Mucosa of stomach (tissue), 1 donor: ENCODE measurements around the gene BAG3.

Source experiments
- H3K27me3 ChIP-seq: one replicate; pipeline ENCODE4 v1.7.0; 2013; ENCODE audit warnings: mild to moderate bottlenecking, low read length; ENCODE audit not compliant: control insufficient read depth, insufficient read depth
- H3K36me3 ChIP-seq: one replicate; pipeline ENCODE4 v1.7.0; 2013; ENCODE audit warnings: low read length; ENCODE audit not compliant: control insufficient read depth, insufficient read depth
- H3K4me1 ChIP-seq: one replicate; pipeline ENCODE4 v1.7.0; 2013; ENCODE audit warnings: mild to moderate bottlenecking, low read length; ENCODE audit not compliant: control insufficient read depth, insufficient read depth
- H3K4me3 ChIP-seq: one replicate; pipeline ENCODE4 v1.7.0; 2013; ENCODE audit warnings: low read length
- H3K9ac ChIP-seq: one replicate; pipeline ENCODE4 v1.7.0; 2013; ENCODE audit warnings: mild to moderate bottlenecking, low read length, moderate library complexity
- H3K9me3 ChIP-seq: one replicate; pipeline ENCODE4 v1.7.0; 2013; ENCODE audit warnings: mild to moderate bottlenecking, low read length, moderate library complexity; ENCODE audit not compliant: control insufficient read depth
- donor health status: Pancreatic carcinoma.

BAG3 gene

GRCh38 chr10:119671381-119671780 lies 20.2 kb downstream of the BAG3 start:
- H3K36me3 ChIP-seq = no peaks in the 10 kb centered on the region

GRCh38 chr10:119672291-119672690 lies 21.1 kb downstream of the BAG3 start:
- Histone ChIP-seq H3K27me3 (no peaks in the 10 kb centered on the region), H3K4me1 (peaks cover 13% of the 10 kb centered on the region), H3K9me3 (no peaks in the 10 kb centered on the region), H3K4me3 (no peak overlapping the region), H3K9ac (no peak overlapping the region), H3K36me3 (no peaks in the 10 kb centered on the region)

More at GRCh38 chr10:119671381-119671780, 20.2 kb downstream of the BAG3 start:
- H3K27me3 ChIP-seq = no peaks in the 10 kb centered on the region
- H3K4me3 ChIP-seq = no peak overlapping the region
- H3K4me1 ChIP-seq = peaks cover 16% of the 10 kb centered on the region
- H3K9ac ChIP-seq = no peak overlapping the region
- no peaks in the 10 kb centered on the region for H3K9me3 ChIP-seq

GRCh38 chr10:119673271-119673670 lies 22.1 kb downstream of the BAG3 start:
- no peaks in the 10 kb centered on the region for H3K36me3 ChIP-seq
- peaks cover 4% of the 10 kb centered on the region for H3K4me1 ChIP-seq
- H3K4me3 ChIP-seq = no peak overlapping the region
- H3K9ac ChIP-seq = no peak overlapping the region
- no peaks in the 10 kb centered on the region for H3K9me3 ChIP-seq
- no peaks in the 10 kb centered on the region for H3K27me3 ChIP-seq

GRCh38 chr10:119675483-119676170 lies 24.4 kb downstream of the BAG3 start:
- Histone ChIP-seq H3K36me3 (no peaks in the 10 kb centered on the region), H3K4me3 (no peak overlapping the region), H3K9ac (no peak overlapping the region), H3K4me1 (no peaks in the 10 kb centered on the region), H3K27me3 (no peaks in the 10 kb centered on the region), H3K9me3 (no peaks in the 10 kb centered on the region)

GRCh38 chr10:119677126-119677525 lies 25.9 kb downstream of the BAG3 start:
- no peak overlapping the region for H3K4me3 ChIP-seq
- no peaks in the 10 kb centered on the region for H3K9me3 ChIP-seq
- no peaks in the 10 kb centered on the region for H3K27me3 ChIP-seq
- H3K4me1 ChIP-seq = no peaks in the 10 kb centered on the region
- H3K36me3 ChIP-seq = no peaks in the 10 kb centered on the region
- no peak overlapping the region for H3K9ac ChIP-seq

GRCh38 chr10:119677904-119678755 lies 26.9 kb downstream of the BAG3 start:
- Histone ChIP-seq H3K9ac (no peak overlapping the region), H3K27me3 (no peaks in the 10 kb centered on the region), H3K36me3 (no peaks in the 10 kb centered on the region), H3K9me3 (no peaks in the 10 kb centered on the region), H3K4me1 (no peaks in the 10 kb centered on the region), H3K4me3 (no peak overlapping the region)

- no peak overlapping the region for H3K4me3 ChIP-seq
- H3K9me3 ChIP-seq = no peaks in the 10 kb centered on the region
- no peaks in the 10 kb centered on the region for H3K4me1 ChIP-seq
- no peak overlapping the region for H3K9ac ChIP-seq
- H3K36me3 ChIP-seq = no peaks in the 10 kb centered on the region
- no peaks in the 10 kb centered on the region for H3K27me3 ChIP-seq
These were observed 28.3 kb downstream of the BAG3 start for GRCh38 chr10:119679480-119679829.

- Histone ChIP-seq H3K36me3 (no peaks in the 10 kb centered on the region), H3K4me1 (no peaks in the 10 kb centered on the region), H3K4me3 (no peak overlapping the region), H3K9me3 (no peaks in the 10 kb centered on the region), H3K9ac (no peak overlapping the region), H3K27me3 (no peaks in the 10 kb centered on the region)
These were observed 28.9 kb downstream of the BAG3 start for GRCh38 chr10:119680050-119680449.

- Histone ChIP-seq H3K4me3 (no peak overlapping the region), H3K4me1 (no peaks in the 10 kb centered on the region), H3K9me3 (no peaks in the 10 kb centered on the region), H3K36me3 (no peaks in the 10 kb centered on the region), H3K27me3 (no peaks in the 10 kb centered on the region), H3K9ac (no peak overlapping the region)
These were observed 29.5 kb downstream of the BAG3 start for GRCh38 chr10:119680650-119681081.

- peaks cover 11% of the 10 kb centered on the region for H3K4me1 ChIP-seq
- no peaks in the 10 kb centered on the region for H3K27me3 ChIP-seq
- H3K36me3 ChIP-seq = no peaks in the 10 kb centered on the region
- H3K9ac ChIP-seq = peak overlapping the region; percentile 69
- H3K9me3 ChIP-seq = no peaks in the 10 kb centered on the region
- peak overlapping the region; percentile 11 for H3K4me3 ChIP-seq
These were observed 35.4 kb downstream of the BAG3 start for GRCh38 chr10:119686465-119687191.

- H3K4me3 ChIP-seq = no peak overlapping the region
These were observed 36.2 kb downstream of the BAG3 start for GRCh38 chr10:119687192-119688032.

More at GRCh38 chr10:119687192-119688032, 36.2 kb downstream of the BAG3 start:
- no peaks in the 10 kb centered on the region for H3K36me3 ChIP-seq
- no peaks in the 10 kb centered on the region for H3K9me3 ChIP-seq
- H3K27me3 ChIP-seq = no peaks in the 10 kb centered on the region
- H3K4me1 ChIP-seq = peaks cover 11% of the 10 kb centered on the region
- H3K9ac ChIP-seq = peak overlapping the region; percentile 69
